Astrocyte of the spinal cord (primary cell): ENCODE measurements around the gene ZNRD2.

ENCODE experiments used
- DNase-seq: peaks from one replicate; pipeline ENCODE4 v3.0.0; 2011; ENCODE audit warnings: low read depth, low spot score
- H3K4me3 ChIP-seq: 2 replicates; pipeline ENCODE4 v1.5.1; 2011; ENCODE audit warnings: low read depth, mild to moderate bottlenecking, low read length, moderate library complexity
- CTCF ChIP-seq: IDR thresholded peaks from 2 replicates; pipeline ENCODE4 v1.5.1; 2012; ENCODE audit warnings: low read depth, mild to moderate bottlenecking, low read length, inconsistent platforms
- in situ Hi-C: cut with HindIII; loops from 2 replicates; pipeline ENCODE4 v1.10.0; 2017; ENCODE audit warnings: low sequenced_read_pairs

ZNRD2 gene

GRCh38 chr11:65596520-65596919 lies 26.2 kb downstream of the ZNRD2 start:
- in situ Hi-C loops: no loop called here
- no peak for TF ChIP-seq CTCF
- DNase-seq: no peak
- no peak overlapping the region for H3K4me3 ChIP-seq

GRCh38 chr11:65598258-65598699 lies 28.0 kb downstream of the ZNRD2 start:
- in situ Hi-C loops: no loop called here
- no peak for TF ChIP-seq CTCF
- DNase-seq: no peak
- no peak overlapping the region for H3K4me3 ChIP-seq

- in situ Hi-C loops: no loop called here
- H3K4me3 ChIP-seq: no peak overlapping the region
- TF ChIP-seq CTCF: no peak
- no peak for DNase-seq
Observed at GRCh38 chr11:65599216-65599954, 29.1 kb downstream of the ZNRD2 start.

GRCh38 chr11:65599955-65600246 lies 29.6 kb downstream of the ZNRD2 start:
- no peak for DNase-seq
- no peak for TF ChIP-seq CTCF
- H3K4me3 ChIP-seq: no peak overlapping the region
- in situ Hi-C loops: no loop called here

- TF ChIP-seq CTCF: no peak
- DNase-seq: no peak
- in situ Hi-C loops: no loop called here
- no peak overlapping the region for H3K4me3 ChIP-seq
Observed at GRCh38 chr11:65604258-65604657, 34.0 kb downstream of the ZNRD2 start.

- no peak overlapping the region for H3K4me3 ChIP-seq
- peak; percentile 97 for DNase-seq
- no peak for TF ChIP-seq CTCF
- in situ Hi-C loops: no loop called here
Observed at GRCh38 chr11:65606876-65607613, 36.8 kb downstream of the ZNRD2 start.
